HG02798 (cell line): ENCODE data around the gene SCAMP2.
"Not testable (repeated sequence)": the region's sequence is repeated elsewhere in the genome, so short reads cannot be mapped to it uniquely, and the experiment has no call there.

Source experiments
- ATAC-seq: cut with Tn5 transposase; IDR thresholded peaks from one replicate; pipeline ENCODE4 v1.9.1; 2021; ENCODE audit warnings: mild to moderate bottlenecking; ENCODE audit not compliant: unreplicated experiment, poor library complexity

SCAMP2 gene, protein sequence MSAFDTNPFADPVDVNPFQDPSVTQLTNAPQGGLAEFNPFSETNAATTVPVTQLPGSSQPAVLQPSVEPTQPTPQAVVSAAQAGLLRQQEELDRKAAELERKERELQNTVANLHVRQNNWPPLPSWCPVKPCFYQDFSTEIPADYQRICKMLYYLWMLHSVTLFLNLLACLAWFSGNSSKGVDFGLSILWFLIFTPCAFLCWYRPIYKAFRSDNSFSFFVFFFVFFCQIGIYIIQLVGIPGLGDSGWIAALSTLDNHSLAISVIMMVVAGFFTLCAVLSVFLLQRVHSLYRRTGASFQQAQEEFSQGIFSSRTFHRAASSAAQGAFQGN

DNA sequence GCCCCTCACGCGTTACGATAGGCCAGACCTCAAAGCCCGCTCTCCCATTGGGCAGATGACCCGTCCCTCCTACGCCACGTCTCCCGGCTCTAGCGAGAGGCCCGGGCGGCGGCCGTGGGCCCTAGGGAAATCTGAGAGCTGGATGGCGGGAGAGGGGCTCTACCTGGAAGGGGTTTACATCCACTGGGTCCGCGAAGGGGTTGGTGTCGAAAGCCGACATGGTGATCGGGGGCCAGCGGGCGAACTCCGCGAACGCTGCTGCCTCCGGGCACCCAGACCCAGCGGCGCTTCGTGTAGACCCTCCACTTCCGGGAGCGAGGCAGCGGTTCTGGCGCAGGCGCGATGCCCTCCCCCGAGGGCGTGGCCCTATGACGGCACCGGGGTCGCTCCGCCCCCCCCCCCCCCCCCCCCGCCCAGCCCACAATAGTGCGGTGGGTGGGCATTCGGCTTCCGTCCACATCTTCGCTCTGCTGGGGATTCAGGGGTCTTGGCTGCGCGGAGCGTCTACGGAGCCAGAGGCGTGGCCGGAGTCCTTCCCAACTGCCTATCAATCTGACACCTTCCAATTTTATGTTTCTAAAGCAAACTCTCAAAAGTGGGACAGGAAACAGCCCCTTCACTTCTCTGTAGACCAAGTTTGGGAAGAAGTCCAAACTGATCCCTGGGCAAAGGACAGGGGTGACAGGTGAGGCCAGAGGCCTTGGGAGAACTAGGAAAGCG is at the start of gene SCAMP2:
Gene SCAMP2, minus strand, starts transcription at position 330 of the 720 bp plus-strand sequence. Its CDS starts 110 bp downstream, at position 220.
- ATAC-seq = peak; percentile 87

DNA sequence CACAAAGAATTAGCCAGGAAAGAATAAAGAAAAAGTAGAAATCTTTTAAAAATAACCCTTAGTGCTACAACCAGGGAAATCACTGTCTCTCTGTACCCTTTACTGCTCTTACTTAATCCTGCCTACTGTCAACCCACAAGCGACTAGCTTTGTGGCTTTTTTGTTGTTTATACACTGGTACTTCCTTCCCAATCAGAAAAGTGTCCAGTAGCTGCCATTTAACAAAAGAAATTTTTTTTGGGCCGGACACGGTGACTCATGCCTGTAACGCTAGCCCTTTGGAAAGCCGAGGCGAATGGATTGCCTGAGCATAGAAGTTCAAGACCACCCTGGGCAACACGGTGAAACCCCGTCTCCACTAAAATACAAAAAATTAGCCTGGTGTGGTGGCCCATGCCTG is 47.3 kb upstream of the SCAMP2 start:
- no peak for ATAC-seq

DNA sequence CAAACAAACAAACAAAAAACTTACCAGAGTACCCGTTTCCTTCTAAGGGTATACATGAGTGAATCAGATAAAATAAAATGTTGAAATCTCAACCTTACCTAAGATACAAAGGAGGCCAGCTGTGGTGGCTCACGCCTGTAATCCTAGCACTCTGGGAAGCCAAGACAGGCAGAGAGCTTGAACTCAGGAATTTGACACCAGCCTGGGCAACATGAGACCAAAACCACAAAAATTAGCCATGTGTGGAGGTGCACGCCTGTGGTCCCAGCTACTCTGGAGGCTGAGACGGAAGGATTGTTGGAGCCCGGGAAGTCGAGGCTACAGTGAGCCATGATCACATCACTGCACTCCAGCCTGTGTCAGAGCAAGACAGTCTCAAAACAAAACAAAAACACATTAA is 44.5 kb upstream of the SCAMP2 start:
- no peak for ATAC-seq

DNA sequence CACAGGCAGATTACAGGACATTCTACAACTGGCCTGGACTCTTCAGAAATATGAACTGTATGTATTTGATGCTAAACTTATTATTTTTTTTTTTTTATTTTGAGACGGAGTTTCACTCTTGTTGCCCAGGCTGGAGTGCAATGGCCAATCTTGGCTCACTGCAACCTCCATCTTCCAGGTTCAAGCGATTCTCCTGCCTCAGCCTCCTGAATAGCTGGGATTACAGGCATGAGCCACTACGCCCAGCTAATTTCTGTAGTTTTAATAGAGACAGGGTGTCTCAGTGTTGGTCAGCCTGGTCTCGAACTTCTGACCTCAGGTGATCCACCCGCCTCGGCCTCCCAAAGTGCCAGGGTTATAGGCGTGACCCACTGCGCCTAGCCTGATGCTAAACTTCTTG is 40.6 kb upstream of the SCAMP2 start:
- ATAC-seq = not testable (repeated sequence)

DNA sequence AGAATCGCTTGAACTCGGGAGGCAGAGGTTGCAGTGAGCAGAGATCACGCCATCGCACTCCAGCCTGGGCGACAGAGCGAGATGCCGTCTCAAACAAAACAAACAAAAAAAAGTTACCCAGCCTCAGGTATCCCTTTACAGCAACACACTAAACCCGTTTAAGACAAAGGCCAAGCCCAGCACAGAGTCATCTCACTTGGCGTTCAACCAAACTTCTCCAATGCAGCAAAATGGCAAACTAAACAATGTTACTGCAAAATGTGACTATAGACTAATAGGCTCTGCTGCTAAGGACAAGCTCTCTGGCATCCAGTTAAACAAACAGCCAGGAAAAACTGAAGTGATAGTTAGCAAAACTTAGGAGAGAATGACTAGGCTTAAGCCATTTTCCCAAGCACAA is 39.9 kb upstream of the SCAMP2 start:
- ATAC-seq = no peak

DNA sequence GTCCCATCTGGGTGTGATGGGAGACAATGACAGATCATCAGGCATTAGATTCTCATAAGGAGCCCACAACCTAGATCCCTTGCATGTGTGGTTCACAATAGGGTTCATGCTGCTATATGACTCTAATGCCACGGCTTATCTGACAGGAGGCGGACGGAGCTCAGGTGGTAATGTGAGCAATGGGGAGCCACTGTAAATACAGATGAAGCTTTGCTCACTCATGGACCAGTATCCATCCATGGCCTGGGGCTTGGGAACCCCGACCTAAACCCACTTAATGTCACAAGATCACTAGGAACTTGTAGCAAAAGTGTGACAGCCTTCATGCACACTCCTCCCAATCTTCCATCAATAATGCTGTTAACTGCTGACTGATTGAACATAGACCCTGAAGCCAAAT is 35.5 kb upstream of the SCAMP2 start:
- no peak for ATAC-seq

DNA sequence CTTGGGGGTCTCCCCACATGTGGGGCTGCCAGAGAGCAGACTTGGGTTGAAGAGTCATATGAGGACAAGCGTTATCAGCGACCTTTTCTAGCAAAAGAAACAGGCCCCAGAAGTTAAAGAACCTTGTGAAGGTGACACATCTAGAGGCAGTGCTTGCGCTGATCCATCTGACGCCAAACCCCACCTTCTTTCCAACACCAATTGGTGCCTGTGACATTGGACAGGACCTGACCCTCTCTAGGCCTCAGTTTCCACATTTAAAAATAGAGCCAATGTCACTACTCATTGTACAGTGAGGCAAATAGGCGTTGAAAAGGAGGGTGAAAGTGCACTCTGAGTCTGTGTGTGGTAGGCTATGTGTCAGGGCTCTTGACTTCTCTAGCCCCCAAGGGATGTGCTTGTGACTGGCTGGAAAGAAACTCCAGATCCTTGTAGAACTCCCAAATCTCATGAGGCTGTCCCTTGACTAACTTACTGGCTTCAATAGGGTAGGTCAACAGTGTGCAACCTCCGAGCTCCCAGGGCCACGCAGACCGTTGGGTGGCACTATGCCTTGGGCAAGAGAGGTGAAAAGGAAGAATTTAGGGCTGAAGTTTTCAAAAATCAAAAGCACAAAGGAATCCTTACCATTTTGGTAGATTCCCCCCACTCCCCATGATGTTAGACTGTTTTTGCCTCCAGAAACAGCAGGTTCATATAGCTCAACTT is 34.2 kb upstream of the SCAMP2 start:
- no peak for ATAC-seq

DNA sequence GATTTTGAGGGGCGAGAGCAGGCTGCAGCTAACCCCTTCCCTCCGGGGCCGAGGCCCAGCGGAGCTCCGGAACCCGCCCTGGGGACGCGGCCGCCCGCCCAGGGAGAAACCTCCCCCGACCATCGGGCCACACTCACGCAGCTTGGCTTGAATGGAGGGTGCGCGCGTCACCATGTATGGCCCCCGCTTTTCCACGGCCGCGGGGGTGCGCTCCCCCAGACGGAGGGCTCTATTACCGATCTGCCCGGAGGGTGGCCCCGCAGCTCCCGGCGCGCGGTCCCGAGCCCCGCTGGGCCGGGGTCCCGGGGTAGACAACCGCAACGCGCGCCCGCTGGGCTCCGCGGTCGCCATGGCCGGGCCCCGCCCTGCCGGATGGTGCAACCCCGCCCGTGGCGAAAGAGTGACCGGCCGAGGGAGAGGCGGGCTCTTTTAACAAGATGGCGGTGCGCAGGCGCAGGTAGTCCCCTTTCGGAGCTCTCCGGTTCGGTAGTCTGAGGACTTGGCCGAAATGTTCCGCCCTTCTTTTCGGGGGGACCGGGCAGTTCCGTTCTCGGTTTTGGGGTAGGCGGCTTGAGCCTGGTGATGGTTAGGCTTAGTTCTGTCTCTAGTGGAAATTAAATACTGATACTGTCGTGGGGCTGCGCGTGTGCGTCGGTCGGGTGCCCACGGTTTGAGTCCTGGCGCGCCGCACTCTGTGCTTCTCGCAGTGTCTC is 33.4 kb upstream of the SCAMP2 start, which contains the start of gene FAM219B:
Gene FAM219B, minus strand, starts transcription at position 402 of the 713 bp plus-strand sequence. Its CDS starts 51 bp downstream, at position 351.
- peak; percentile 88 for ATAC-seq

DNA sequence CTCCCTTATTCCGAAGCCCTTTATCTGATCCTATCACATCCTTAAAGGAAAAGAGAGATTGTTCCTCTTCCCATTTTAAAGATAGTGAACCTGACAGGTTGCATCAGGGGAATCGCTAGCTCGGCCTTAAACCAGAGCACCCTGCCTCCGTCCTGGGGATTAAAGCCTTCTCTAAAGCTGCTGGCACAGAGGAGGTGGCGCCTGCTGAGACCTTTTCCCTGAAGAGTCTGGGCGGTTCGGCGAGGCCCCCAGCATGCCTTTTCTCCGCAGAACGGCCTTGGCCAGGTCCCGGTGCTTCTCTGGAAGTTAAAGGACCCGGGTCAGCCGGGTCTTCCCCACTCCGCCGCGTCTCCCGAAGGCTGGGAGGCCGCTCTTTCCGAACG is 32.9 kb upstream of the SCAMP2 start:
- ATAC-seq = peak; percentile 17

DNA sequence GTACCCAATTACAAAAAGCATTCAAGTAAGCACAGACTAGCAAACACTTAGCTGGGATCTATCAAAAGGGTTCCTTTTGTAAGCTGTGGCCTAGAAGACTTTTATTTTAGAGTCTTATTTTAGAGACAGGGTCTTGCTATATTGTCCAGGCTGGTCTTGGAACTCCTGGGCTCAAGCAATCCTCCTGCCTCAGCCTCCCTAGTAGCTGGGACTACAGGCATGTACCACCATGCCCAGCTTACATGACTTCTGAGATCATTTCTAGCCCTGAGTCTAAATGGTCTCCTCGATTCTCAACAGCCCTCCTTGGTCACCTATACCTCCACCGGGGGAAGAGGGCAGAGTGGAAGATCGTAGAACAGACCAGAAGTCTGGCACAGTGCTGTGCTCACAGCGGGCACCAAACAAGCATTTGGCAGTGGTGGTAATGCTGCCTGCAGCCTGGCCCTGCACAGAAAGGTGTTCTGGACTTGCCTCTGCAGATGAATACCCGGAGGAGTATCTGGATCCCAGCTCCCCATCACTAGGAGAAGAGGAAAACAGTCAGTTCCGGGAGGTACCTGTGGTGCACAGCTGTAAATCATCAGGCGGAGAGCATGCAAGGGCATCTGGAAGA is 31.1 kb upstream of the SCAMP2 start:
- ATAC-seq = no peak

DNA sequence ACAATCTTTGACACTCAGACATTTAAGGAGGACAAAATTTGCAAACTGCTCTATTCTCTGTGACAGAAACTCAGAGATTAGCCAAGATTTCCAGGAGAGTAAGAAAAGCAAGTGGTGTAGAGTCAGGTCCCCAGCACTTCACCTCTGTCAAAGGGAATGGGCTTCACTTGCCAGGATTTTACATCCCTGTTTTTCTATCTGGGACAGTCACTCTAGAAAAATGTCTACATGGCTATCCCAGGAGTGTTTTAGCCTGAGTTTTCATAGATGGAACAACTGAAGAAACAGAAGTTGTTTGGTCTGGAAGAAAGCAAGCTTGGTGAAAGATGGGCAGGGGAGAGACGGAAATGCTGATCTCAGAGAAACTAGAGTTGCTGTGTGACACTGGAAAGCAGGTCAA is 30.5 kb upstream of the SCAMP2 start:
- ATAC-seq = no peak

DNA sequence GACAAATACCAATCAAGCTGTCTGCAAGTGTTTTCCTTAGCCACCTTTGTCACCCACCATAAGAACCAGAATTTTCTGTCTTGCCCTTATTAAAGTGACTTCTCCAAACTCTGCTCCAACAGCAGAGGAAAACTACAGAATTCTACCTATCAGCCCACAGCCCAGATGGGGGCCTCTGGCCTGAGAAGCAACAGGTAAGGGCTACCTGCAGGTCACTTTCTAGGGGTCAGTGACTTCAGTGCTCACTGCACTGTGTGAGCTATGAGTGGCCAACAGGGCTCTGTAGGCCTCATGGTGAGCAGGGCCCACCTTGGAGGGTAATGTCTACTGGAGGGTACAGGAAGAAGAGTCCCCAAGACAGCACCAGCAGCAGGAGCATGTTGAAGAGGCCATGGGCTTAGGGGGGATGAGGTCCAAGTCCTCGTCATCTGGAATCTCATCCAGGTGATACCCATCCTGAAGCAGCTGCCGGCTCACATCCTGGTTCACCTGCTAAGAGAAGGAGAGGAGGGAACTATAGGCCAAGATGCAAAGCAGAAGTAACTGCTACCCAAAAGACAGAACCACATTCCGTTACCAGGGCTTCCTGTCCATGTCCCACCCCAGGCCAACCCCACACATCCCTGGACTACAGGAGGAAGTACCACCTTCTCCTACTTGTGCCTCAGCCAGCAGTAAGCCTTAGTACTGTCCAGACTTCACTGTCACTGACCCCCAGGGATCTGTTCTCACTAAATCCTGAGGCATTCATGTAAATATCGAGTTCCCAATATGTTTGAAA is 29.3 kb upstream of the SCAMP2 start:
- ATAC-seq = no peak

DNA sequence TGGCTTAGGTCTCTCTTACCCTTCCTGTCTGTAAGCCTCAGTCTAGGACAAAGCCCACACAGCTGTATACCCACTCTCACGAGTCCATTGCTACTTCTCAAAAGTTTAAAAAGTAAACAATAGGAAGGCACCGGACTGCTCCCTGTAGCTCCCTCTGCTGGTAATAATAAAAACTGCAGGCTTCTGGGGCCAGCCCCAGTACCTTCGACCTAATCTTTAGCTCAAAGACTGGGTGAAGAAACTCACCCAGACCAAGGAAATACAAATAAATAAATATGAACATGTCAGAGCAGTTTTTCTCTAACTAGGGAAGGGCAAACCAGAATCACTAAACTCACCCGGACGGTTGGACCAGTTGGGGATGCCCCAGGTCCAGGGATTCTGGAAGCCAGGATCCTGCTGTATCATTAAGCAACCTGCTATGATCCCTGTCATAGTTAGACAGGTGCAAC is 28.5 kb upstream of the SCAMP2 start:
- ATAC-seq = no peak

DNA sequence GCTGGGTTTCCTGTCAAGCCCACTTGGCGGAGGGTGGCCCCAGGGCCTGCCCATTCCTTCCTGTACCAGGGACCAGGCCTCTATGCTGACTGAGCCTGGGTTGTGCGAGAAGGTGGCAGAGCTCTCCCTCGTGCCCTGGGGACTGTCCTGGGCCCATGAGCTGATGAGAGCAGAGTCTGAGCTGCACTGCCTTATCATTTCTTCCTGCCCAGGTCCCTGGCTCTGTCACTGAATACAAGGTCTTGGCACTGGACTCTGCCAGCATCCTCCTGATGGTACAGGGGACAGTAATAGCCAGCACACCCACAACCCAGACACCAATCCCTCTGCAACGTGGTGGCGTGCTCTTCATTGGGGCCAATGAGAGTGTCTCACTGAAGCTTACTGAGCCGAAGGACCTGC is 24.1 kb upstream of the SCAMP2 start:
- no peak for ATAC-seq

DNA sequence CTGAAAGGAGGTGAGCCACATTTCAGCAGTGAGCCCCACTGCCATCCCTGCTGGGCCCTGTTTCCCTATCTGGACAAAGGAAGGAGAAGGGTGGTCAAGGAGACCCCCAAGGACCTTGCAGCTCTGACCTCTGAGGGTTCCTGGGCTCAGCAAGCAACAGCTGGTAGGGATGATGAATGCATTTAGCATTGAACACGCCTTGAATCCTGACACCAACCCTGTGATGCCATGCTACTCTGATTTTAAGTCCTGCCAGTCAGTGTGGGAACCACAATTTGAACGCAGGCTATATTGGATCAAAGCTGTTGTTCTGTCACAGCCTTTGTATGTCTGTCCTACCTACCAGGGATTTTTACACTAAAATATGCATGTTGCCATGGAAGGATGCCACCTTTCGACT is 23.2 kb upstream of the SCAMP2 start:
- no peak for ATAC-seq

DNA sequence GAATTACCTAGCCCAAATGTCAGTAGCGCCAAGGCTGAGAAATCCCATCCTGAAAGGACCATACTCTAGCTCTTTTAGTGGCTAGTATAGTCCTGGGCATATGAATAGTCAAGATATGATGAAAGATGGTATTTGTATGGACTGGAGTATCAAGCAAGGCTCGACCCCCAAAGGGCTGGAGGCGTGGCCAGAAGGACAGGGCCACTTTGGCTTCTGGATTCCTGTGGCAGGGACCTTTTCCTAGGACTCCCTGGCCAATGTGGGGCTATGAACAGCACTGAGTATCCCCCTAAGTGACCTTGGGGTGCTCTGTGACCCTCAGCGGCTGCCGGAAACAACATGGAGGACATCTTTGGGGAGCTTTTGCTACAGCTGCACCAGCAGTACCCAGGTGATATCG is 22.7 kb upstream of the SCAMP2 start:
- no peak for ATAC-seq

DNA sequence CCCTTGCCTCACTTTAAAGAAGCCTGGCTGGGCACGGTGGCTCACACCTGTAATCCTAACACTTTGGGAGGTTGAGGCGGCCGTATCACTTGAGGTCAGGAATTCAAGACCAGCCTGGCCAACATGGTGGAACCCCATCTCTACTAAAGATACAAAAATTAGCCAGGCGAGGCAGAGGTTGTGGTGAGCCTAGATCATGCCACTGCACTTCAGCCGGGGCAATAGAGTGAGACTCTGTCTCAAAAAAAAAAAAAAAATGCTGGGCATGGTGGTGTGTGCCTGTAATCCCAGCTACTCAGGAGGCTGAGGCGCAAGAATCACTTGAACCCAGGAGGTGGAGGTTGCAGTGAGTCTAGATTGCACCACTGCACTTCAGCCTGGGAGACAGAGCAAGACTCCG is 21.2 kb upstream of the SCAMP2 start:
- not testable (repeated sequence) for ATAC-seq

DNA sequence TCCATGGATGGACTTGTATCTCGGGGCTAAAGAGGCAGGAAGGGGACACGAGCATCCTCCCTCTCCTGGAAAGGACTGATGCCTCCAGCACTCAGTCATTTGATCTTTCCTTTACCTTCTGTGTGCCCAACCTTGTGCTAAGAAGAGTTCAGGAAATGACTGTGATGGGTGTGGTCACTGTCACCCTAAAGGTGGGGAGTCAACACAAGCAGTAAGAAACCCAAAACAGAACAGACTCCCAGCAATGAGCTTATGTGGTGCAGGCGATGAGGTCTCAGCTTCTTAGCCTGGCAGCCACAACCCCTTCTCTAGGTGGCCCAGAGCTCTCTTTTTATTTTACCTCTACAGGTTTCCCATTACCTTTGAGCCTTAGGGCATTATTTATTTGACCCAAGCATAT is 20.5 kb upstream of the SCAMP2 start:
- no peak for ATAC-seq

DNA sequence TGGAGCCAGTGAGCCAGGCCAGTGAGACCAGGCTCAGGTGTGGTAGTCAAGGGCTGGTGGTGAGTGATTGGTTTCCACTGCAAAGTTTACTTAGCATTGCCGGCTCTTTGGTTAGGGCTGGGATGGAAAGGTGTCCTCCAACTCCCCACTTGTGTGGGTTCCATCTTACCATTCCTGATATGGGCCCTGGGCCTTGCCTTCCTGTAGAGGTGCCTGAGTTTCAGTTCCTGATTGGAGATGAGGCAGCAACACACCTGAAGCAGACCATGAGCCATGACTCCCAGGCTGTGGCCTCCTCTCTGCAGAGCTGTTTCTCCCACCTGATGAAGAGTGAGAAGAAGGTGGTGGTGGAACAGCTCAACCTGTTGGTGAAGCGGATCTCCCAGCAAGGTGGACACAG is 19.8 kb upstream of the SCAMP2 start:
- no peak for ATAC-seq
